CD4-positive, alpha-beta T cell (primary cell): Measurements from ENCODE around the gene ZCCHC2. TPM values are rescaled to one million over a fixed set of nuclear protein-coding genes. Genes with fewer than 3 reads are reported as not detected.

Experiments used
- ATAC-seq: fragments of 200-7000 bp; cut with Tn5 transposase; one replicate; pipeline ENCODE4 v1.10.0; 2022; ENCODE audit warnings: mild to moderate bottlenecking; ENCODE audit not compliant: poor library complexity
- CTCF ChIA-PET: fragments of 350-600 bp; sonication (Branson Sonifier 250); formaldehyde crosslinking; loops from one replicate; lab custom pipeline; 2021; ENCODE audit warnings: antibody characterized with exemption, inconsistent platforms; lab: Charles Lee
- POLR2A ChIA-PET: fragments of 350-600 bp; sonication (Branson Sonifier 250); formaldehyde crosslinking; loops from one replicate; lab custom pipeline; 2021; ENCODE audit warnings: antibody characterized with exemption, inconsistent platforms; lab: Charles Lee
- DNase-seq, 14 experiments: peaks; one replicate each; pipeline ENCODE4 v3.0.0-alpha.2; 2013 to 2020; ENCODE audit warnings: mixed read lengths in 2 of 14
- H3K27ac ChIP-seq, 2 donors: one replicate each; pipeline versions ENCODE4 v1.5.1 to v1.7.0; 2013; ENCODE audit warnings: low read length in 2 of 2, low read depth in 1 of 2, mild to moderate bottlenecking in 1 of 2
- H3K27me3 ChIP-seq, 2 experiments: 1 replicate in 1 of 2; 2 replicates in 1 of 2; pipeline versions ENCODE4 v1.6.1 to v1.7.0; 2013; ENCODE audit warnings: low read length in 2 of 2, control low read depth in 1 of 2, mild to moderate bottlenecking in 1 of 2, moderate library complexity in 1 of 2; ENCODE audit not compliant: insufficient read depth in 2 of 2, control insufficient read depth in 1 of 2
- H3K36me3 ChIP-seq: one replicate; pipeline ENCODE4 v1.6.1; 2013; ENCODE audit warnings: low read length, control low read depth; ENCODE audit not compliant: insufficient read depth
- H3K4me1 ChIP-seq: one replicate; pipeline ENCODE4 v1.6.1; 2013; ENCODE audit warnings: low read length, control low read depth; ENCODE audit not compliant: insufficient read depth
- H3K4me3 ChIP-seq: one replicate; pipeline ENCODE4 v1.5.1; 2013; ENCODE audit warnings: mild to moderate bottlenecking, low read length, moderate library complexity
- H3K9me3 ChIP-seq, 2 experiments: 1 replicate in 1 of 2; 2 replicates in 1 of 2; pipeline versions ENCODE4 v1.6.1 to v1.7.0; 2013; ENCODE audit warnings: low read length in 2 of 2, mild to moderate bottlenecking in 2 of 2, control low read depth in 1 of 2, moderate library complexity in 1 of 2; ENCODE audit not compliant: control insufficient read depth in 1 of 2, insufficient read depth in 1 of 2
- H3K27ac Mint-ChIP-seq: one replicate; pipeline ENCODE4 v1.8.0; 2020; ENCODE audit warnings: mixed read lengths
- H3K27me3 Mint-ChIP-seq: one replicate; pipeline ENCODE4 v1.8.0; 2021; ENCODE audit warnings: mixed read lengths
- H3K36me3 Mint-ChIP-seq: one replicate; pipeline ENCODE4 v1.8.0; 2021; ENCODE audit warnings: low read depth, mixed read lengths
- H3K4me1 Mint-ChIP-seq: one replicate; pipeline ENCODE4 v1.8.0; 2021; ENCODE audit warnings: low read depth, mixed read lengths
- H3K4me3 Mint-ChIP-seq: one replicate; pipeline ENCODE4 v1.8.0; 2020; ENCODE audit warnings: mild to moderate bottlenecking, mixed read lengths
- H3K9me3 Mint-ChIP-seq: one replicate; pipeline ENCODE4 v1.8.0; 2020; ENCODE audit warnings: mixed read lengths
- intact Hi-C, 2 experiments: fragments of 100-400 bp; cut with DNase I in 1 of 2; cut with micrococcal nuclease in 1 of 2; formaldehyde crosslinking; loops; one replicate each; pipeline versions ENCODE4 v1.15.1 to v1.9.0; 2023 to 2025; cut with DNase I, micrococcal nuclease
- total RNA-seq, 174 experiments: library from RNA in 2 of 174; stranded (reverse) in 2 of 174; gene quantifications; one replicate each; pipeline ENCODE4 v1.2.3 and lab custom pipeline; 2021 to 2026
- TF ChIP-seq, protein P1 (sequence below): fragments of 200-600 bp; IDR thresholded peaks from one replicate; pipeline ENCODE4 v1.8.0; 2022; ENCODE audit warnings: antibody characterized with exemption, mild to moderate bottlenecking

Gene ZCCHC2
- total RNA-seq, 2 experiments from 2014 or later = 85.0 to 85.4 TPM

DNA sequence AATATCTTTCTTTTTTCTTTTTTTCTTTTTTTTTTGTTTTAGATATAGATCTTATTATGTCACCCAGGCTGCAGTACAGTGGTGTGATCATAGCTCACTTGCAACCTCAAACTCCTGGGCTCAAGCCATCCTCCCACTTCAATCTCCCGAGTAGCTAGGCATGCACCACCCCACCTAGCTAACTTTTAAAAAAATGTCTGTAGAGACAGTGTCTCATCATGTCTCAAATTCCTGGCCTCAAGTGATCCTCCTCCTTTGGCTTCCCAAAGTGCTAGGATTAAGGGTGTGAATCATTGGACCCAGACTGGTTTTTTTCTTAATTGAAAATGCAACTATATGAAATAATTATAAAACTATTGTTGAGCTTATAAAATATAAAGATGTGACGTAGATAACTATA is 9.8 kb upstream of the ZCCHC2 start:
- peaks cover 15 to 33% of the 10 kb centered on the region in 2 experiments for H3K9me3 ChIP-seq
- DNase-seq (no peak), ATAC-seq (no peak)
- H3K4me1 Mint-ChIP-seq = no peaks in the 10 kb centered on the region
- H3K36me3 ChIP-seq = no peaks in the 10 kb centered on the region
- H3K9me3 Mint-ChIP-seq = peaks cover 25% of the 10 kb centered on the region
- peaks cover 50% of the 10 kb centered on the region for H3K36me3 Mint-ChIP-seq
- H3K4me3 Mint-ChIP-seq = no peak overlapping the region
- TF ChIP-seq, protein P1, sequence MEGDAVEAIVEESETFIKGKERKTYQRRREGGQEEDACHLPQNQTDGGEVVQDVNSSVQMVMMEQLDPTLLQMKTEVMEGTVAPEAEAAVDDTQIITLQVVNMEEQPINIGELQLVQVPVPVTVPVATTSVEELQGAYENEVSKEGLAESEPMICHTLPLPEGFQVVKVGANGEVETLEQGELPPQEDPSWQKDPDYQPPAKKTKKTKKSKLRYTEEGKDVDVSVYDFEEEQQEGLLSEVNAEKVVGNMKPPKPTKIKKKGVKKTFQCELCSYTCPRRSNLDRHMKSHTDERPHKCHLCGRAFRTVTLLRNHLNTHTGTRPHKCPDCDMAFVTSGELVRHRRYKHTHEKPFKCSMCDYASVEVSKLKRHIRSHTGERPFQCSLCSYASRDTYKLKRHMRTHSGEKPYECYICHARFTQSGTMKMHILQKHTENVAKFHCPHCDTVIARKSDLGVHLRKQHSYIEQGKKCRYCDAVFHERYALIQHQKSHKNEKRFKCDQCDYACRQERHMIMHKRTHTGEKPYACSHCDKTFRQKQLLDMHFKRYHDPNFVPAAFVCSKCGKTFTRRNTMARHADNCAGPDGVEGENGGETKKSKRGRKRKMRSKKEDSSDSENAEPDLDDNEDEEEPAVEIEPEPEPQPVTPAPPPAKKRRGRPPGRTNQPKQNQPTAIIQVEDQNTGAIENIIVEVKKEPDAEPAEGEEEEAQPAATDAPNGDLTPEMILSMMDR = no peak
- H3K4me3 ChIP-seq = no peak overlapping the region
- no peak overlapping the region for H3K27ac Mint-ChIP-seq
- H3K27me3 Mint-ChIP-seq = no peaks in the 10 kb centered on the region
- ChIA-PET POLR2A (interaction anchor here (0.6 to 4.1 kb wide), 2 partner anchors 10 to 354 kb away, joined by 3 to 31 read pairs; partner anchors contain the start of gene ZCCHC2), CTCF (no interaction called here)
- H3K27ac ChIP-seq = no peak overlapping the region
- H3K4me1 ChIP-seq = no peaks in the 10 kb centered on the region
- no peaks in the 10 kb centered on the region for H3K27me3 ChIP-seq
- intact Hi-C loops = no loop called here

DNA sequence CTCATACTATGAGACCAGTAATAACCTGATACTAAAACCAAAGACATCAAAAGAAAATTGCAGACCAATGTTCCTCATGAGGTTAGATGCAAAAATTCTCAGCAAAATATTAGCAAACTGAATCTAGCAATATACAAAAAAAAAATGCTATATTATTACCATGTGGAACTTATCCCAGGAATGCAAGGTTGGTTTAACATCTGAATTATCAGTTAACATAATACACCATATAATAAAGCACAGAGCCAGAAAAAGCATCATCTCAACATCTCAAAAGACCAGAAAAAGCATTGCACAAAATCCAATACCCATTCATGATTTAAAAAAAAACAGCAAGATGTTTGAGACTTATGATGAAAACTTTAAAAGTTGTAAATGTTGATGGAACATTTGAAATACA is 8.3 kb upstream of the ZCCHC2 start:
- Histone ChIP-seq H3K4me1 (no peaks in the 10 kb centered on the region), H3K9me3 (peaks cover 15 to 33% of the 10 kb centered on the region in 2 experiments), H3K36me3 (no peaks in the 10 kb centered on the region), H3K27me3 (no peaks in the 10 kb centered on the region), H3K4me3 (no peak overlapping the region), H3K27ac (no peak overlapping the region)
- peaks cover 50% of the 10 kb centered on the region for H3K36me3 Mint-ChIP-seq
- peaks cover 25% of the 10 kb centered on the region for H3K9me3 Mint-ChIP-seq
- H3K4me3 Mint-ChIP-seq = no peak overlapping the region
- peaks cover 1% of the 10 kb centered on the region for H3K4me1 Mint-ChIP-seq
- no peak for DNase-seq
- no peaks in the 10 kb centered on the region for H3K27me3 Mint-ChIP-seq
- POLR2A ChIA-PET = interaction anchor here (0.5 kb wide), 1 partner anchor 12 kb away, joined by 3 read pairs; no protein-coding TSS in a partner anchor
- TF ChIP-seq, protein P1 = no peak
- CTCF ChIA-PET = interaction anchor here (0.6 kb wide), 1 partner anchor 89 kb away, joined by 3 read pairs; no protein-coding TSS in a partner anchor
- no peak overlapping the region for H3K27ac Mint-ChIP-seq
- intact Hi-C loops = no loop called here
- ATAC-seq = no peak

DNA sequence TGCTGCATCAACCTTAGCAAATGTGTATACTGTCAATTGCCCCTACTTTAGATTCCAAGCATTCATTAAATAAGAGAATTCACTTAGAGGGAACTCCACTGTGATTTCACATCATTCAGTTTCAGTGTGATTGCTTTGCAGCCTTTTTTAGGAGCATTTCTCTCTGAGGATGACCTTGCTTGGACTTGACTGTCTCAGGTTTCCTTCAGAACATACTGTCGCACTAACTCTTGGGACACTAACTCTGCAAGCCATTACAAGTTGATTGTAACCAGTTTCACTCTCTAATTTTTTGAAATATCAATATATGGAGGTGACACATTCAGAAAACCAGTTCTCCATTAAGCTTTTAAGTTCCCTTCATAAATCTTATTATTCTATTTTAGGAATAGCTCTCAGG is 6.6 kb upstream of the ZCCHC2 start:
- Histone ChIP-seq H3K27ac (no peak overlapping the region), H3K4me1 (peaks cover 3% of the 10 kb centered on the region), H3K36me3 (no peaks in the 10 kb centered on the region), H3K27me3 (no peaks in the 10 kb centered on the region), H3K9me3 (peaks cover 12 to 33% of the 10 kb centered on the region in 2 experiments), H3K4me3 (no peak overlapping the region)
- Mint-ChIP-seq H3K36me3 (peaks cover 38% of the 10 kb centered on the region), H3K9me3 (peaks cover 25% of the 10 kb centered on the region), H3K27ac (no peak overlapping the region), H3K27me3 (no peaks in the 10 kb centered on the region), H3K4me3 (no peak overlapping the region), H3K4me1 (peaks cover 12% of the 10 kb centered on the region)
- ChIA-PET POLR2A (interaction anchor here (0.8 kb wide), 1 partner anchor 10 kb away, joined by 3 read pairs; no protein-coding TSS in a partner anchor), CTCF (no interaction called here)
- DNase-seq (no peak), ATAC-seq (no peak)
- intact Hi-C loops = no loop called here
- TF ChIP-seq, protein P1 = no peak
